ENCODE data around the gene BARHL1. TPM values are rescaled to one million over a fixed set of nuclear protein-coding genes. Genes with fewer than 3 reads are reported as not detected.

BARHL1 gene
- total RNA-seq, 1 experiment from 2014 or later: not detected

GRCh38 chr9:132602207-132602606 is 19.8 kb downstream of the BARHL1 start:
- no peaks in the 10 kb centered on the region for H4K20me1 ChIP-seq (ENCODE audit: control insufficient read depth, insufficient read depth, insufficient read length)
- H3K9ac ChIP-seq (ENCODE audit: extremely low read depth, insufficient read length, low read length): no peak overlapping the region
- no peak overlapping the region for H3K27ac ChIP-seq (ENCODE audit: insufficient read length, low read depth, low read length)
- DNase-seq: no peak
- no peaks in the 10 kb centered on the region for H3K79me2 ChIP-seq (ENCODE audit: insufficient read depth, low read length)
- H3K14ac ChIP-seq (ENCODE audit: insufficient read depth, low read length): no peak overlapping the region
- peaks cover 19 to 32% of the 10 kb centered on the region in 2 experiments for H3K4me1 Mint-ChIP-seq
- no peak overlapping the region for H2BK12ac ChIP-seq (ENCODE audit: insufficient read length, low read depth, low read length)
- H3K4ac ChIP-seq (ENCODE audit: low read depth, low read length): no peak overlapping the region
- H3K9me3 ChIP-seq (ENCODE audit: control insufficient read depth, low read depth, low read length): no peaks in the 10 kb centered on the region
- H2BK15ac ChIP-seq (ENCODE audit: low read depth, low read length): no peak overlapping the region
- no peak overlapping the region for H2BK20ac ChIP-seq (ENCODE audit: low read depth, low read length, poor library complexity, severe bottlenecking)
- H3K27me3 Mint-ChIP-seq (ENCODE audit: low read depth): no peaks in the 10 kb centered on the region
- no peak overlapping the region for H4K91ac ChIP-seq (ENCODE audit: insufficient read length, low read depth, low read length)
- H3T11ph ChIP-seq (ENCODE audit: low read length): no peak overlapping the region
- H2BK120ac ChIP-seq (ENCODE audit: low read depth, low read length, poor library complexity, severe bottlenecking): no peak overlapping the region
- H3K27ac Mint-ChIP-seq: peak overlapping the region in 1 of 3 experiments; percentile 55; a peak in 1 of 7 replicates
- H3K56ac ChIP-seq (ENCODE audit: insufficient read length, low read depth, low read length): no peak overlapping the region
- WGBS (ENCODE audit: extremely low coverage, insufficient read length, low lambda C conversion rate): no CpG with 5 or more reads among the region's 3 CpGs
- H3K27me3 ChIP-seq (ENCODE audit: insufficient read depth, low read length): no peaks in the 10 kb centered on the region
- no peak overlapping the region for H3K4me2 ChIP-seq (ENCODE audit: insufficient read depth, insufficient read length, low read length)
- H2BK5ac ChIP-seq (ENCODE audit: insufficient read length, low read length): no peak overlapping the region
- H3K23me2 ChIP-seq (ENCODE audit: insufficient read length, low read depth, low read length, poor library complexity, severe bottlenecking): no peaks in the 10 kb centered on the region
- no peak overlapping the region for H2AFZ ChIP-seq (ENCODE audit: low read length)
- no peak overlapping the region for H3K18ac ChIP-seq (ENCODE audit: insufficient read length, low read depth, low read length)
- H2AK5ac ChIP-seq (ENCODE audit: insufficient read length, low read length): no peak overlapping the region
- no peak overlapping the region for H3K23ac ChIP-seq (ENCODE audit: insufficient read length, low read depth, low read length)
- H4K8ac ChIP-seq (replicated peaks; ENCODE audit: insufficient read length, low read depth, low read length): no peak overlapping the region
- TF ChIP-seq CTCF (conservative IDR thresholded peaks at IDR 0.05): no peak
- H3K9me3 Mint-ChIP-seq: no peaks in the 10 kb centered on the region
- no peaks in the 10 kb centered on the region for H3K4me1 ChIP-seq (ENCODE audit: insufficient read depth, low read length)
- H3K79me1 ChIP-seq (ENCODE audit: insufficient read depth, low read depth, low read length, poor library complexity, severe bottlenecking): no peaks in the 10 kb centered on the region
- no peak overlapping the region for H4K5ac ChIP-seq (ENCODE audit: insufficient read length, low read depth, low read length)
- H3K36me3 Mint-ChIP-seq (ENCODE audit: insufficient read depth in 1 of 3, low read depth in 3 of 3): peaks cover 5 to 44% (median 16%) of the 10 kb centered on the region in 3 experiments; a peak in 6 of 7 replicates
- no peak overlapping the region for H3K4me3 Mint-ChIP-seq
